Posterior cingulate gyrus (tissue), 11 donors: Measurements from ENCODE around the gene BRD1.

Experiments
- DNase-seq, 10 donors: peaks; one replicate each; pipeline versions ENCODE4 v3.0.0 to v3.0.0-alpha.2; 2020 to 2021; ENCODE audit warnings: mixed read lengths in 3 of 10
- intact Hi-C: fragments of 100-400 bp; cut with DNase I; formaldehyde crosslinking; loops from one replicate; pipeline ENCODE4 v1.15.1; 2023

Gene BRD1

GRCh38 chr22:49827853-49828598 lies at the start of gene BRD1:
TSS of gene BRD1 (minus strand) at chr22:49827873. CDS start at chr22:49824317, 3,556 bp downstream.
- peak in 9 of 10 donors; percentile 26 to 92 (median 53) for DNase-seq

GRCh38 chr22:49873228-49873940 lies 45.7 kb upstream of the BRD1 start:
- no peak for DNase-seq
- intact Hi-C loops: no loop called here

More at GRCh38 chr22:49827853-49828598, at the start of gene BRD1:
- intact Hi-C loops: loop anchor here (2.0 kb wide), 1 partner anchor 25 kb away; the partner anchor contains the start of gene ZBED4

DNA sequence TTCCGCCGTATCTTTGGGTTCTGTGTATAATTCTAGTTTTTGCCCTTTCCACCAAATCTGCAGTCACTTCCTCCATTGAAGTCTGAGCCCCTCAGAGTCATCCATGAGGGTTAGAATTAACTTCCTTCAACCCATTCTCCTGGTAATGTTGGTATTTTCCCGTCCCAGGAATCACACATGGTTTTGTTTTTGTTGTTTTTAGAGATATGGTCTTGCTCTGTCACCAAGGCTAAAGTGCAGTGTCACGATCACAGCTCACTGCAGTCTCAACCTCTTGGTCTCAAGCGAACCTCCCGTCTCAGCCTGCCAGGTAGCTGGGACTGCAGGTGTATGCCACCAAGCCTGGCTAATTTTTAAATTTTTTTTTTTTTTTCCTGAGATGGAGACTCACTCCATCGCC lies 44.7 kb upstream of the BRD1 start:
- intact Hi-C loops: no loop called here
- no peak for DNase-seq

DNA sequence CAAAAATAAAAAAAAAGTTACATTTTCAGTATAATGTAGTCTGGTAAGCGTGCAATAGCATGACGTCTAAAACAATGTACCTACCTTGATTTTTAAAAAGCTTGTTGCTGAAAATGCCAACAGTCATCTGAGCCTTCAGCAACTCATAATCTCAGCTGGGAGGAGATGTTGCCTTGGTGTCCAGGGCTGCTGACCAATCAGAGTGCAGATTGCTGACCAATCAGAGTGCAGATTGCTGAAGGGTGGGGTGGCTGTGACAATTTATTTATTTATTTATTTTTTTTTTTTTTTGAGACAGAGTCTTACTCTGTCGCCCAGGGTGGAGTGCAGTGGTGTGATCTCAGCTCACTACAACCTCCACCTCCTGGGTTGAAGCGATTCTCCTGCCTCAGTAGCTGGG lies 43.8 kb upstream of the BRD1 start:
- intact Hi-C loops: no loop called here
- peak in 1 of 10 donors; percentile 11 for DNase-seq

DNA sequence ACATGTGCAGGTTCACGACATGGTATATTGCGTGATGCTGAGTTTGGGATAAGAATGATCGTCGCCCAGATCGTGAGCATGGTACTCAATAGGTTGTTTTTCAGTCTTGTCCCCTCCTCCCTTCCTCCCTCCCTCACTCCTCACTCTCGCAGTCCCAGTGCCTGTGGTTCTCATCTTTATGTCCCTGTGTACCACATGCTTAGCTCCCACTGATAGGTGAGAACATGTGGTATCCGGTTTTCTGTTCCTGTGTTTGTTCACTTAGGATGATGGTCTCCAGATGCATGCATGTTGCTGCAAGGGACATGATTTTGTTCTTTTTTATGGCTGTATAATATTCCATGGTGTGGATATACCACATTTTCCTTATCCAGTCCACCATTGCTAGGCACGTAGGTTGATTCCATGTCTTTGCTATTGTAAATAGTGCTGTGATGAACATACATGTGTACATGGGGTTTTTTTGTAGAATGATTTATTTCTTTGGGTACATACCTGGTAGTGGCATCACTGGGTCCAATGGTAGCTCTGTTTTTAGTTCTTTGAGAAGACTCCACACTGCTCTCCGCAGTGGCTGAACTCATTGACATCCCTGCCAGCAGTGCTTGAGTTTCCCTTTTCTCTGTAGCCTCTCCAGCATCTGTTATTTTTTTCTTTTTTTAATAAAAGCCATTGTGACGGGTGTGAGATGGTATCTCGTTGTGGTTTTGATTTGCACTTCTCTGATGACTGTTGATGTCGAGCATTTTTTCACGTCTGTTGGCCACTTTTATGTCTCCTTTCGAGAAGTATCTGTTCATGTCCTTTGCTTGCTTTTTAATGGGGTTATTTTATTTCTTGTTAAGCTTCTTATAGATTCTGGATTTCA lies 42.4 kb upstream of the BRD1 start:
- DNase-seq: no peak
- intact Hi-C loops: no loop called here

DNA sequence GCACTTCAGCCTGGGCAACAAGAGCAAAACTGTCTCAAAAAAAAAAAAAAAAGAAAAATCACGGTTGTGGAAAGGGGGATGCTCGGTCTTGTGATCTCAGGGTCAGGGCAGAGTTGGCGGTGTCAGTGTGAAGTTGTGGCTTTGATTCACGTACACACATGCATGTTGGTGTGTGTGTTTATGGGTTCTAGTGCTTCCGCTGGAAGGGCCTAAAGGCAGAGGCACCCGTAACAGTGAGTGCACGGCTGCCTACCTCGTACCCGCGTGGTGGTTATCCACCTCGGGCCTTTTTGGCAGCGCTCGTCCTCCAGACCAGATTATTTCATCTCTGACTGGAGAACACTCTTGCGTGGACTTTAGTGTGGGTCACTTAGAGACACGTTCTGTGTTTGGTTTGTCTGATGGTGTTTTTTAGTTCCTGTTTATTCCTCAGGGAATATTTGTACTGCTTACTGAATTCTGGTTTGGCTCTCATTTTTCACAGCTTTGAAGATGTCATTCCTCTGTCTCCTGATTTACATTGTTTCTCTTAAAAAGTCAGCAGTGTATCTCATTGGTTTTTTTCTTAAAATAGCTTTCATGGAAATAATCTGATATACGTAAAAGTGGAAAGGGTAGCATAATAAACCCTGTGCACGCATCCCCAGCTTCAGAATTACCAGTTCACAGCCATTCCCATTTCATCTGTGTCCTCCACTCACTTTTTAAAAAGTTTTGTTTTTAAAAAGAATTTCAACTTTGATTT lies 41.6 kb upstream of the BRD1 start:
- peak in 1 of 10 donors; percentile 44 for DNase-seq
- intact Hi-C loops: no loop called here

DNA sequence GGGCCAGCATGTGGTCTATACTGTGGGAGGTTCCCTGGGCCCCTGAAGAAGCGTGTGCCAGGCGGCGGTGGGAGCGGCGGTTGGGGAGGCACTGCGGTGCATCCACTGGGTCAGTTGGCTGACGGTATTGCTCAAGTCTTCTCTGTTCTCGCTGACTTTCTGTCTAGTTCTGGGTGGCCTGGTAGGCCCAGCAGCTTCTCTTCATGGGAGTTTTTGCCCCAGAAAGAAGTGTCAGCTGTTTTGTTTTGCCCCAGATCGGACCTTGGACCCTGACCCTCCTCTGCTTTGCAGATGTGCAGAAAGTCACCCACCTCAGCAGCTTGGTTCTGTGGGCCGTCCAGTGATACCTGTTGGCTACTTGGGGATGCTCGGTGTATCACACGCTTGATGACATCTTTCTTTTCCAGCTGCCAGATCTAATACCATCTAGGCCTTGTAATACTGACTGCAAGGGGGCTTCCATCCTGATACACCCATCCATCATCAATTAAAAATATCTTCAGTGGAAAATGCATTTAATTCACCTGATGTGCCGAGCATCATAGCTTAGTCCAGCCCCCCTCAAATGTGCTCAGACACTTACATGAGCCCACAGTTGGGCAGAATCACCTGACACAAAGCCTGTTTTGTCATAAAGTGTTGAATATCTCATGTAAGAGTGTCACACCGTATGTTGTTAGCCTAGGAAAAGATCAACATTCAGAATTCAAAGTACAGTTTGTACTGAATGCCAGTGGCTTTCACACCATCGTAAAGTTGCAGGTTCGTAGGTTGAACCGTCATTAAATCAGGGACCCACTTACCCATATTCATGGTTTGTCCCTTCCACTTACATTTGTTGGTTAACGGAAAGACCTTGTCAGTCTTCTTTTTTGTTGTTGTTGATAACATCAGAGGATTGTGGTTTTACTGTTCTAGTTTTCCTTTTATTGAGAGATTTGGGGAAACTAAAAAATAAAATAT lies 39.9 kb upstream of the BRD1 start:
- intact Hi-C loops: no loop called here
- peak in 1 of 10 donors; percentile 24 for DNase-seq

GRCh38 chr22:49866646-49867045 lies 39.0 kb upstream of the BRD1 start:
- no peak for DNase-seq
- intact Hi-C loops: no loop called here

DNA sequence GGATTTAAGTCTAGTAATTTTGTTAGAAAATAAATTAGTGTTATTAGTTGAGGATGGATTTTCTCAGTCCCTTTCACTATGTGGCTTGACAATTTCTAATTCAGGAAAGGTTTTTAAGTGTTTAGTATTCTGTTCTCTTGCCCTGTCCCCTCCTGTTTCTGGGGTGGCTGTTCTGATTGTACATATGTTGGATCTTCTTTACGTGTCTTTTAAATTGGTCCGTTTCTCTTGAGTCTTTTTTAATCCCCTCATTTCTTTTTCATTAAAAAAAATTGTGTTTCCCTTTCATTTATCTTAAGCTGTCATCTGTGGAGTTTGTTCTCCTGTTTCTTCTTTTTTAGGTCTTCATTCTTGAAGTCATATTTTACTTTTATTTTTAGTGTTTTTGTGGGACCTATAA lies 38.5 kb upstream of the BRD1 start:
- DNase-seq: no peak
- intact Hi-C loops: no loop called here

DNA sequence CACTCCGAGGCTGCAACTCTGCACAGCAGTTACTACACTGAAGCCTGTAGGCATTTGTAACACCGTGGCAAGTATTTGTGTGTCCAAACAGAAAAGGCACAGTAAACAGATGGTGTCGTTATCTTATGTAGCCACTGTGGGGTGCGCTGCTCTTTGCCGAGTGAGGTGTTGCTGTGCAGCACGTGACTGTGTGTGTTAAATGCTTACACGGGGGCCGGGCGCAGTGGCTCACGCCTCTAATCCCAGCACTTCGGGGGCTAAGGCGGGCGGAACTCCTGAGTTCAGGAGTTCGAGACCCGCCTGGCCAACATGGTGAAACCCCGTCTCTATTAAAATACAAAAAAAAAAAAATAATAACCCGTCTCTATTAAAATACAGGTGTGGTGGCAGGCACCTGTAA lies 37.5 kb upstream of the BRD1 start:
- intact Hi-C loops: no loop called here
- DNase-seq: peak in 1 of 10 donors; percentile 67

- DNase-seq: no peak
- intact Hi-C loops: no loop called here
These were observed 36.3 kb upstream of the BRD1 start for GRCh38 chr22:49863931-49864330.

DNA sequence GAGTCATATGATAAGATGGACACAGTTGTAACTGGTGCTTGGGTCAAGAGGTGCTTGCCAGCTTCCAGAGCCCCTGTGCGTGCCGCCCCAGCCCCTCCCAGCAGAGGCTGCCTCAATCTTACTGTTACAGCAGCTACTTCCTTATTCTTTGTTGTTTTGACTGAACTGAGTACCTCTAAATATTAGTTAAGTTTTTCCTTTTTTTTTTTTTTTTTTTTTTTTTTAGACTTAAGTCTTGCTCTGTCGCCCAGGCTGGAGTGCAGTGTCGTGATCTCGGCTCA lies 34.8 kb upstream of the BRD1 start:
- intact Hi-C loops: no loop called here
- DNase-seq: peak in 1 of 10 donors; percentile 57

DNA sequence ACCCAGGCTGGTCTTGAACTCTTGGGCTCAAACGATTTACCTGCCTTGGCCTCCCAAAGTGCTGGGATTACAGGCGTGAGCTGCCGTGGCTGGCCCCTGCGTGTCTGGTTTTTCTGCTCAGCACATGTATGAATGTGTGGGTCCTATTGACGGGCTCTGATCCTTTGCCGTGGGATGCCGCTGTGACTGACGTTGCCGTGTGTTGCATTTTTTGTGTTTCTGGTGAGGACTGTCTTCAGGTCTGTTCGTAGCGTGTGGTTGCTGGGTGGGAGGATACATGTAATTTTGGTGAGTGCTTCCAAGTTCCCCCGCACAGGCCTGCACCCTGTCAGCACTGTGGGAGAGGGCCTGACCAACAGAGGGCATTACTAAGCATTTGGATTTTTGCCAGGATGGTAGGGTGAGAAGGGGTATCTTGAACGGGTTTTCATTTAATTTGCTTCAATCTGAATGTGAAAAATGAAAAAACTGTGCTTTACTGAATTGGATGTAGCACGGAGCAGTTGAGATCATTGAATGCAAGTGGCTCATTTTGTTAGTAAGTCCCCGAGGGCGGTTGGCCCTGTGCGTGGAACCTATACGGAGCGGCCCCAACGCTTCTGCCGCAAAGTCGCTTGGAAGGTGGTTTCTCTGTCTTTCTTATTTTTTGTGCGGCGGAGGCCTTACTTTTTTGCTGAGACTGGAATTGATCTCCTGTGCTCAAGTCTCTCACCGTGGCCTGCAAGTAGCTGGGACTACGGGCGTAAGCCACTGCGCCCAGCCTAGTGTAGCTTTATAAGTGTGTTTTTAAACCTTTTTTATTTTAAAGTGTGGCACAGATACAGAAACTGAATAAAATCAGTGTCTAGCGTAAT lies 34.2 kb upstream of the BRD1 start:
- intact Hi-C loops: no loop called here
- DNase-seq: peak in 1 of 10 donors; percentile 78

DNA sequence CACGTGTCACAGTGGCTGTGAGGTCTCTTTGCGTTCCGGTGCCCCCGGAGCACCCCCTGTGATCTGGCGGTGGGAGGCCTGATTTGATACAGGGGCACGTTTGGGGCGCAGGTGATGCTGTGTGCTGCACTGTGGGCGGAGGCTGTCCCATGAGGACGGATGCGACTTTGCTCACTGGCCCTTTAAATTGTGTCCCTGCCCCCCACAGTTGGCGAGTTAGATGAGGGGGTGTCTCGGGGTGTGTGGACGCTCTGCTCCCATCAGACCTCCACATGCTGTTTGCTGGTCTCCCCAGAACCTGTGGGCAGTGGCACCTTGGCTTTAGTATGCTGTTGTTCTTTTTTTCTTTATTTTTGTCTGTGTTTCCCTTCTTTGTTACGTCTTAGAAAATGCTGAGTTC lies 31.2 kb upstream of the BRD1 start:
- peak in 1 of 10 donors; percentile 25 for DNase-seq
- intact Hi-C loops: no loop called here

- intact Hi-C loops: no loop called here
- DNase-seq: peak in 1 of 10 donors; percentile 74
These were observed 29.3 kb upstream of the BRD1 start for GRCh38 chr22:49856766-49857618.

DNA sequence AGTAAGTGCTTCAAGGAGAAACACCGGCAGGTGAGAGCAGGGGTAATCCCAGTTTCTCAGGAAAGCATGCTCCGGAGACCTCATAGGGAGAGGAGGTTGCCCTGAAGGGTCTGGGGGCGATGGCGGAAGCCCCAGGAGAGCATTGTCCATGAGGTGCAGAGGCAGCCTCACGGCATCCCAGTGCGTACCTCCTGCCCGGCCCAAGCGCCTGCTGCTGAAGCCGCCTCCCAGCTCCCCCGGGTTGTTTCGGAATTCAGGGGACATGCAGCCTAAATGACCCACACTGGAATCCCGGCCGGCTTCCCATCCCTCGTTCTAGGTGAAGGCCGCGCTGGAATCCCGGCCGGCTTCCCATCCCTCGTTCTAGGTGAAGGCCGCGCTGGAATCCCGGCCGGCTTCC lies 28.7 kb upstream of the BRD1 start:
- DNase-seq: peak in 1 of 10 donors; percentile 76
- intact Hi-C loops: no loop called here

DNA sequence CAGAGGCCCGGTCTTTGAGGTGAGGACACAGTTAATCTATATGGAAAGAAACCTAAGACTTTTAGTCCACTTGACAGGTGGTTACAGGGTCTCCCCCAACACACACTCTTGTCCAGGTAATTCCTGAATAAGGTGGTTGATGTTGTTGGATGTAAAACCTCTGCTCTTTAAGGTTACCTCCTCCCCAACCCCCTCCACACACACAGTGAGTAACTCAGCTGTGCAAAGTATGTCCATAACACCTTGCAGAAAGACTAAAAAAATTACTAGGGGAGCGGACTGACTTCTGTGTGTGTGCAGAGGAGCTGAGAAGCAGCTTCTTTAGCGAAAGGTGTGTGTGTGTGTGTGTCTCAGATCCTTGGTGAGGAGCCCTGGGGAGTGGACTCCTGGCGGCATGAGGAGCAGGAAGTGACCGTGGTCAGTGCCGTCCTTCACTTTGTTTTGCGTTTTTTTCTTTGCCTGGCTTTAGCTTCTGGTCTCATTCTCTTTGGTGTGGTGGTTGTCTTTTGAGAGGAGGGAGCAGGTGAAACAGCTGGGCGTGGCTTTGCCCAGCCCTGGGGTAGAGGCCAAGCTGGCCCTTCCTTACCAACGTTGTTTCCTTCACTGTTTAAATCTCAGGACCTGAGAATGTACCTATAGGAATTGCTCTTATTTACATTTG lies 27.7 kb upstream of the BRD1 start:
- intact Hi-C loops: no loop called here
- peak in 1 of 10 donors; percentile 55 for DNase-seq
